ENCODE results near the gene HMCN2. TPM values are rescaled to one million over a fixed set of nuclear protein-coding genes. Genes with fewer than 3 reads are reported as not detected.

HMCN2 gene
- total RNA-seq, 1 donor from 2014 or later, result 0.15 TPM

GRCh38 chr9:130220352-130220751 lies 45.2 kb upstream of the HMCN2 start:
- Mint-ChIP-seq H3K4me3 (no peak overlapping the region), H3K9me3 (no peaks in the 10 kb centered on the region), H3K27ac (peak overlapping the region; percentile 79), H3K4me1 (peaks cover 17% of the 10 kb centered on the region), H3K36me3 (peaks cover 4% of the 10 kb centered on the region), H3K27me3 (ENCODE audit: insufficient read depth, low read depth) (peaks cover 4% of the 10 kb centered on the region)
- no peak overlapping the region for H3K4me3 ChIP-seq
- peaks cover 16% of the 10 kb centered on the region for H3F3A ChIP-seq (ENCODE audit: low read depth)
- H3K4me1 ChIP-seq, result peaks cover 6% of the 10 kb centered on the region
- no peak overlapping the region for H2AFZ ChIP-seq (replicated peaks)
- H3K4me2 ChIP-seq, result no peak overlapping the region
- no peak for TF ChIP-seq EZH2 (IDR thresholded peaks at IDR 0.05)
- TF ChIP-seq, protein P1, sequence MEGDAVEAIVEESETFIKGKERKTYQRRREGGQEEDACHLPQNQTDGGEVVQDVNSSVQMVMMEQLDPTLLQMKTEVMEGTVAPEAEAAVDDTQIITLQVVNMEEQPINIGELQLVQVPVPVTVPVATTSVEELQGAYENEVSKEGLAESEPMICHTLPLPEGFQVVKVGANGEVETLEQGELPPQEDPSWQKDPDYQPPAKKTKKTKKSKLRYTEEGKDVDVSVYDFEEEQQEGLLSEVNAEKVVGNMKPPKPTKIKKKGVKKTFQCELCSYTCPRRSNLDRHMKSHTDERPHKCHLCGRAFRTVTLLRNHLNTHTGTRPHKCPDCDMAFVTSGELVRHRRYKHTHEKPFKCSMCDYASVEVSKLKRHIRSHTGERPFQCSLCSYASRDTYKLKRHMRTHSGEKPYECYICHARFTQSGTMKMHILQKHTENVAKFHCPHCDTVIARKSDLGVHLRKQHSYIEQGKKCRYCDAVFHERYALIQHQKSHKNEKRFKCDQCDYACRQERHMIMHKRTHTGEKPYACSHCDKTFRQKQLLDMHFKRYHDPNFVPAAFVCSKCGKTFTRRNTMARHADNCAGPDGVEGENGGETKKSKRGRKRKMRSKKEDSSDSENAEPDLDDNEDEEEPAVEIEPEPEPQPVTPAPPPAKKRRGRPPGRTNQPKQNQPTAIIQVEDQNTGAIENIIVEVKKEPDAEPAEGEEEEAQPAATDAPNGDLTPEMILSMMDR (IDR thresholded peaks at IDR 0.05), result peak; percentile 21
- H3K9me3 ChIP-seq (ENCODE audit: low read depth), result no peaks in the 10 kb centered on the region
- DNase-seq (ENCODE audit: low spot score), result peak; percentile 63
- no peaks in the 10 kb centered on the region for H3K79me2 ChIP-seq (ENCODE audit: low read depth)
- H3K27me3 ChIP-seq, result no peaks in the 10 kb centered on the region
- H3K27ac ChIP-seq, result peak overlapping the region; percentile 66
- peaks cover 7% of the 10 kb centered on the region for H4K20me1 ChIP-seq (ENCODE audit: low read depth)
- H3K9ac ChIP-seq, result no peak overlapping the region
- H3K36me3 ChIP-seq, result no peaks in the 10 kb centered on the region

GRCh38 chr9:130222833-130223232 lies 42.7 kb upstream of the HMCN2 start:
- TF ChIP-seq EZH2phosphoT487 (IDR thresholded peaks at IDR 0.05), result no peak
- TF ChIP-seq EZH2 (IDR thresholded peaks at IDR 0.05), result no peak
- TF ChIP-seq, protein P1 (IDR thresholded peaks at IDR 0.05), result no peak
- H2AFZ ChIP-seq (replicated peaks), result no peak overlapping the region

DNA sequence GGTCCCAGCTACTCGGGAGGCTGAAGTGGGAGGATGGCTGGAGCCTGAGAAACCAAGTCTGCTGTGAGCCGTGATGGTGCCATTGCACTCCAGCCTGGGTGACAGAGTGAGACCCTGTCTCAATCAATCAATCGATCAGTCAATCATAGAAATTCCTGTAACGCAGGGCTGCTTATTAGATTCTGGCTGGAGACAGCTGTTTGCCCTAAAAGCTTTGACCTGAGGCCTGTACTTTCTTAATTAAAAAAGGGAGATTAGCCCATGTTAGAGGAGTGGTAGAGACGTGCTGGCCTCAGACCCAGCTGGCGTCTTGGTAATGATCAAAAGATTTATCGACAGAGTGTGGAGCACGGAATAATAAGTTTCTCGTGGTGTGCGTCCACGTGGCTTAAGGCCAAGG lies 40.5 kb upstream of the HMCN2 start:
- Histone ChIP-seq H3K27me3 (no peaks in the 10 kb centered on the region), H3K4me1 (peaks cover 6% of the 10 kb centered on the region), H3K4me3 (no peak overlapping the region), H3K9me3 (ENCODE audit: low read depth) (no peaks in the 10 kb centered on the region), H3K79me2 (ENCODE audit: low read depth) (no peaks in the 10 kb centered on the region), H4K20me1 (ENCODE audit: low read depth) (no peaks in the 10 kb centered on the region), H3K36me3 (no peaks in the 10 kb centered on the region), H2AFZ (replicated peaks) (no peak overlapping the region), H3K4me2 (no peak overlapping the region), H3K27ac (no peak overlapping the region), H3F3A (ENCODE audit: low read depth) (peaks cover 9% of the 10 kb centered on the region), H3K9ac (no peak overlapping the region)
- H3K36me3 Mint-ChIP-seq, result peaks cover 16% of the 10 kb centered on the region
- TF ChIP-seq EZH2phosphoT487 (IDR thresholded peaks at IDR 0.05) (no peak), EZH2 (IDR thresholded peaks at IDR 0.05) (no peak)
- TF ChIP-seq, protein P1 (IDR thresholded peaks at IDR 0.05), result no peak
- no peak for DNase-seq (ENCODE audit: low spot score)
- no peak overlapping the region for H3K27ac Mint-ChIP-seq
- peaks cover 6% of the 10 kb centered on the region for H3K9me3 Mint-ChIP-seq
- H3K4me1 Mint-ChIP-seq, result peaks cover 12% of the 10 kb centered on the region
- no peak overlapping the region for H3K4me3 Mint-ChIP-seq
- peaks cover 4% of the 10 kb centered on the region for H3K27me3 Mint-ChIP-seq (ENCODE audit: insufficient read depth, low read depth)

More at GRCh38 chr9:130222833-130223232, 42.7 kb upstream of the HMCN2 start:
- Histone ChIP-seq H3K4me3 (no peak overlapping the region), H3K27ac (no peak overlapping the region), H3K9ac (no peak overlapping the region), H3K36me3 (no peaks in the 10 kb centered on the region), H3K4me1 (peaks cover 6% of the 10 kb centered on the region), H4K20me1 (ENCODE audit: low read depth) (no peaks in the 10 kb centered on the region), H3K9me3 (ENCODE audit: low read depth) (no peaks in the 10 kb centered on the region), H3K79me2 (ENCODE audit: low read depth) (no peaks in the 10 kb centered on the region), H3K4me2 (no peak overlapping the region), H3F3A (ENCODE audit: low read depth) (peaks cover 16% of the 10 kb centered on the region), H3K27me3 (no peaks in the 10 kb centered on the region)
- no peak overlapping the region for H3K27ac Mint-ChIP-seq
- peaks cover 6% of the 10 kb centered on the region for H3K9me3 Mint-ChIP-seq
- peaks cover 13% of the 10 kb centered on the region for H3K4me1 Mint-ChIP-seq
- no peak for DNase-seq (ENCODE audit: low spot score)
- H3K4me3 Mint-ChIP-seq, result no peak overlapping the region
- peaks cover 13% of the 10 kb centered on the region for H3K36me3 Mint-ChIP-seq
- peaks cover 4% of the 10 kb centered on the region for H3K27me3 Mint-ChIP-seq (ENCODE audit: insufficient read depth, low read depth)

Measured in neural progenitor cell (in vitro differentiated cells).